Measurements from ENCODE around the gene PCSK1. TPM values are rescaled to one million over a fixed set of nuclear protein-coding genes. Genes with fewer than 3 reads are reported as not detected.
"Not testable (repeated sequence)": the region's sequence is repeated elsewhere in the genome, so short reads cannot be mapped to it uniquely, and the experiment has no call there.

PCSK1 gene
- total RNA-seq, 1 experiment from 2014 or later, result 0.41 TPM

DNA sequence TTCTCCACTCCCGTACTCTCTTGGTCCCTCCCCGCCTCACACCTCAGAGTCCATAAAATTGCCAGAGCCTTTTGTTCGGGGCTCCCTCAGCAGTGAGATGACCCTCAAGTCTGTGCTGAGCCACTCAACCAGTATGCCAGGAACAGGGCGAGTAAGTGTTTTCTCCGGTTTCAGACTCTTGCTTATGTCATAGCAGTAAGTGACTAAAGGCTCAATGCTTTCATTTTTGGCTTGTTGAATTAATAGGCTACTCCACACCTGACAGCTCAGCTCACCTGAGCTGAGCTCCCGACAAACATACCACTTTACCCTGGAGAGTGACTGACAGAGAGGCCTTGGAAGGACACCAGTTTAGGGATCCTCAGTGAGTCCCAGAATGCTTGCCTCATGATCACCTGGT lies 30.5 kb downstream of the PCSK1 start:
- no peak overlapping the region for H3K27ac Mint-ChIP-seq (ENCODE audit: unreplicated experiment)
- CTCF ChIA-PET, result no interaction called here

DNA sequence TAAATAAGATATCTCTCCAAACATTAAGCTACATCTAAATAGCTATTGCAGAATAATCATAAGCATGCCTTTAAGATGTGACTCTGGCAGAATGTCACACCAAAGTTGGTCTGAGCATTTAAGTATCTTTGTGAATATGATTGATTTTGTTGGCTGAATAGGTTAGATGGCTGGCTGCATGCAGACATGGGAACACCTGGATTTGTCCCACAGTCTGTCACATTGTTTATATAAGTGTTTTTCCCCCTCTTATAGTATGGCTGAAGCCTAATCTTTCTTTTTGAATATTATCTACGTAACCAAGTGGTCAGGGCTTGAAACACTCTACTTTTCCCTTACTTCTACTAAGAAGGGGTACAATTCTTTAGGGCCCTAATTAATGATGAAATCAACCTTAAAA lies 36.2 kb downstream of the PCSK1 start:
- no TSS peak for BruUV-seq (replicated peaks)
- CTCF ChIA-PET, result no interaction called here
- DNase-seq, result no peak
- Mint-ChIP-seq H3K27me3 (ENCODE audit: insufficient read depth, unreplicated experiment) (no peaks in the 10 kb centered on the region), H3K9me3 (ENCODE audit: unreplicated experiment) (peaks cover 8% of the 10 kb centered on the region), H3K27ac (ENCODE audit: unreplicated experiment) (no peak overlapping the region), H3K4me1 (ENCODE audit: low read depth, unreplicated experiment) (no peaks in the 10 kb centered on the region), H3K36me3 (ENCODE audit: insufficient read depth, unreplicated experiment) (peaks cover 4% of the 10 kb centered on the region), H3K4me3 (ENCODE audit: unreplicated experiment) (no peak overlapping the region)
- H3K27me3 ChIP-seq (replicated peaks; ENCODE audit: control insufficient read depth, insufficient read depth, low read length), result no peaks in the 10 kb centered on the region
- intact Hi-C loops (cut with micrococcal nuclease; ENCODE audit: unreplicated experiment), result no loop called here
- no peaks in the 10 kb centered on the region for H3K36me3 ChIP-seq (ENCODE audit: control insufficient read depth, insufficient read depth, low read length)
- TF ChIP-seq, protein P1, sequence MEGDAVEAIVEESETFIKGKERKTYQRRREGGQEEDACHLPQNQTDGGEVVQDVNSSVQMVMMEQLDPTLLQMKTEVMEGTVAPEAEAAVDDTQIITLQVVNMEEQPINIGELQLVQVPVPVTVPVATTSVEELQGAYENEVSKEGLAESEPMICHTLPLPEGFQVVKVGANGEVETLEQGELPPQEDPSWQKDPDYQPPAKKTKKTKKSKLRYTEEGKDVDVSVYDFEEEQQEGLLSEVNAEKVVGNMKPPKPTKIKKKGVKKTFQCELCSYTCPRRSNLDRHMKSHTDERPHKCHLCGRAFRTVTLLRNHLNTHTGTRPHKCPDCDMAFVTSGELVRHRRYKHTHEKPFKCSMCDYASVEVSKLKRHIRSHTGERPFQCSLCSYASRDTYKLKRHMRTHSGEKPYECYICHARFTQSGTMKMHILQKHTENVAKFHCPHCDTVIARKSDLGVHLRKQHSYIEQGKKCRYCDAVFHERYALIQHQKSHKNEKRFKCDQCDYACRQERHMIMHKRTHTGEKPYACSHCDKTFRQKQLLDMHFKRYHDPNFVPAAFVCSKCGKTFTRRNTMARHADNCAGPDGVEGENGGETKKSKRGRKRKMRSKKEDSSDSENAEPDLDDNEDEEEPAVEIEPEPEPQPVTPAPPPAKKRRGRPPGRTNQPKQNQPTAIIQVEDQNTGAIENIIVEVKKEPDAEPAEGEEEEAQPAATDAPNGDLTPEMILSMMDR (IDR thresholded peaks at IDR 0.05; ENCODE audit: insufficient read depth in 1 of 2, low read depth in 1 of 2, low read length in 1 of 2, severe bottlenecking in 1 of 2, unreplicated experiment in 1 of 2), result no peak
- H3K4me1 ChIP-seq, result no peaks in the 10 kb centered on the region
- no peak overlapping the region for H3K4me3 ChIP-seq (ENCODE audit: low read depth, low read length)
- POLR2A ChIA-PET, result no interaction called here
- no peaks in the 10 kb centered on the region for H3K9me3 ChIP-seq

More for the DNA sequence above, 30.5 kb downstream of the PCSK1 start:
- Histone ChIP-seq H3K27me3 (replicated peaks; ENCODE audit: control insufficient read depth, insufficient read depth, low read length) (no peaks in the 10 kb centered on the region), H3K9me3 (no peaks in the 10 kb centered on the region), H3K36me3 (ENCODE audit: control insufficient read depth, insufficient read depth, low read length) (no peaks in the 10 kb centered on the region), H3K4me3 (ENCODE audit: low read depth, low read length) (no peak overlapping the region), H3K4me1 (no peaks in the 10 kb centered on the region)
- H3K9me3 Mint-ChIP-seq (ENCODE audit: unreplicated experiment), result no peaks in the 10 kb centered on the region
- no peak overlapping the region for H3K4me3 Mint-ChIP-seq (ENCODE audit: unreplicated experiment)
- H3K36me3 Mint-ChIP-seq (ENCODE audit: insufficient read depth, unreplicated experiment), result no peaks in the 10 kb centered on the region
- intact Hi-C loops (cut with micrococcal nuclease; ENCODE audit: unreplicated experiment), result no loop called here
- DNase-seq, result no peak
- no TSS peak for BruUV-seq (replicated peaks)
- peaks cover 3% of the 10 kb centered on the region for H3K27me3 Mint-ChIP-seq (ENCODE audit: insufficient read depth, unreplicated experiment)
- POLR2A ChIA-PET, result no interaction called here
- no peaks in the 10 kb centered on the region for H3K4me1 Mint-ChIP-seq (ENCODE audit: low read depth, unreplicated experiment)
- TF ChIP-seq, protein P1 (IDR thresholded peaks at IDR 0.05; ENCODE audit: insufficient read depth in 1 of 2, low read depth in 1 of 2, low read length in 1 of 2, severe bottlenecking in 1 of 2, unreplicated experiment in 1 of 2), result no peak

DNA sequence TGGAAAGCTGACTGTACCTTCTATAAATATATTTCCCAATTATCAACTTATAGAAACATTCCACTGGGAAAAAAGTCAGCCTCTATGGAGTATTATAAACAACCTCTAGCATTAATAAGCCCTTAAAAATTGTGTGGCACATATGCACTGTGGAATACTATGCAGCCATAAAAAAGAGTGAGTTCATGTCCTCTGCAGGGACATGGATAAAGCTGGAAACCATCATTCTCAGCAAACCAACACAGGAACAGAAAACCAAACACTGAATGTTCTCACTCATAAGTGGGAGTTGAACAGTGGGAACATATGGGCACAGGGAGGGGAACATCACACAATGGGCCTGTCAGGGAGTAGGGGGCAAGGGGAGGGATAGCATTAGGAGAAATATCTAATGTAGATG lies 37.8 kb downstream of the PCSK1 start:
- CTCF ChIA-PET; H3K9me3 Mint-ChIP-seq (ENCODE audit: unreplicated experiment); H3K4me1 Mint-ChIP-seq (ENCODE audit: low read depth, unreplicated experiment); H3K4me1 ChIP-seq; H3K27ac Mint-ChIP-seq (ENCODE audit: unreplicated experiment); H3K9me3 ChIP-seq; H3K36me3 ChIP-seq (ENCODE audit: control insufficient read depth, insufficient read depth, low read length); H3K4me3 Mint-ChIP-seq (ENCODE audit: unreplicated experiment); BruUV-seq (replicated peaks); H3K36me3 Mint-ChIP-seq (ENCODE audit: insufficient read depth, unreplicated experiment); intact Hi-C loops (cut with micrococcal nuclease; ENCODE audit: unreplicated experiment); POLR2A ChIA-PET; H3K4me3 ChIP-seq (ENCODE audit: low read depth, low read length); DNase-seq; H3K27me3 Mint-ChIP-seq (ENCODE audit: insufficient read depth, unreplicated experiment); H3K27me3 ChIP-seq (replicated peaks; ENCODE audit: control insufficient read depth, insufficient read depth, low read length): not testable (repeated sequence)

DNA sequence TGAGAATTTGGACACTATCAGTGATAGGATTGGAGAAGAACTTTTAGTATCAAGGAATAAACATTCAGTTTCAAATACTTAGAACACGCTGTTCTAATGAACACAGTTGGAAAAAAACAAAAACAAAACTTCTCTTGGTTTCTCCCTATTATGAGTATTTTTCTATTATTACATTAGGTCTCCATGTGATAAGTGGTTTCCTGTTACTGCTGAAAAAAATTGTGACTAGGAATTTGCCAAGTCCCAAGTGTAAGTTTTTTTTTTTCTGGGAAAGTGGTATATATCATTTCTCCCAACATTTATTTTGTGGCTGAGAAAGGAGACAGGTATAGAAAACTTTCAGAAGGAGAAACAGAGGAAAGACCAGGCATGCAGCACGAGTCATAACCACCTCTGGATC lies 41.1 kb downstream of the PCSK1 start:
- Mint-ChIP-seq H3K4me3 (ENCODE audit: unreplicated experiment) (no peak overlapping the region), H3K4me1 (ENCODE audit: low read depth, unreplicated experiment) (no peaks in the 10 kb centered on the region), H3K27me3 (ENCODE audit: insufficient read depth, unreplicated experiment) (no peaks in the 10 kb centered on the region), H3K27ac (ENCODE audit: unreplicated experiment) (no peak overlapping the region), H3K9me3 (ENCODE audit: unreplicated experiment) (peaks cover 8% of the 10 kb centered on the region), H3K36me3 (ENCODE audit: insufficient read depth, unreplicated experiment) (peaks cover 4% of the 10 kb centered on the region)
- Histone ChIP-seq H3K4me3 (ENCODE audit: low read depth, low read length) (no peak overlapping the region), H3K36me3 (ENCODE audit: control insufficient read depth, insufficient read depth, low read length) (no peaks in the 10 kb centered on the region), H3K27me3 (replicated peaks; ENCODE audit: control insufficient read depth, insufficient read depth, low read length) (no peaks in the 10 kb centered on the region), H3K9me3 (no peaks in the 10 kb centered on the region), H3K4me1 (no peaks in the 10 kb centered on the region)
- ChIA-PET POLR2A (no interaction called here), CTCF (no interaction called here)
- no TSS peak for BruUV-seq (replicated peaks)
- no peak for DNase-seq
- TF ChIP-seq, protein P1 (IDR thresholded peaks at IDR 0.05; ENCODE audit: insufficient read depth in 1 of 2, low read depth in 1 of 2, low read length in 1 of 2, severe bottlenecking in 1 of 2, unreplicated experiment in 1 of 2), result no peak
- intact Hi-C loops (cut with micrococcal nuclease; ENCODE audit: unreplicated experiment), result no loop called here
